HG02943 (cell line): ENCODE results near the gene RBM19.

Source experiments
- ATAC-seq: cut with Tn5 transposase; IDR thresholded peaks from one replicate; pipeline ENCODE4 v1.9.1; 2021; ENCODE audit warnings: mild to moderate bottlenecking, low read depth, moderate library complexity; ENCODE audit not compliant: unreplicated experiment

RBM19 gene

DNA sequence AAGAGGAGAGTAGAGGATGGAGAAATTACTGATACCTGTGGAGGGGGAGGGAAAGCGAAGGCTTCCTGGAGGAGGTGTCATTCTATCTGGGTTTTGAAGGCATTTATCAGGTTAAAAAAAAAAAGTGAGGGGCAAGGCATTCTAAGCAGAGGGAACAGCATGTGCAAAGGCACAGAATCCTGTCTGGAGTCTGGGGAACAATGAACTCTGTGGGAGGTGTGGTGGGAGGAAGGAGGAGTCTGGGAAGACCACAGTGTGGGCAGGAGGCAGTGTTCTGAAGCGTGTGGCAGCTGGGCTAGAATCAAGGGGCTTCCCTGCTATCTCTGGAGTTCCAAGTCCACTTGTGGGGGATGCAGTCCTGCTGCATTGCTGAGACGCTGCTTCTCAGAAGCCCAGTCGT, 123.4 kb downstream of the RBM19 start:
- no peak for ATAC-seq

- ATAC-seq, result no peak
Observed at GRCh38 chr12:113841786-113842185, 124.3 kb downstream of the RBM19 start.

DNA sequence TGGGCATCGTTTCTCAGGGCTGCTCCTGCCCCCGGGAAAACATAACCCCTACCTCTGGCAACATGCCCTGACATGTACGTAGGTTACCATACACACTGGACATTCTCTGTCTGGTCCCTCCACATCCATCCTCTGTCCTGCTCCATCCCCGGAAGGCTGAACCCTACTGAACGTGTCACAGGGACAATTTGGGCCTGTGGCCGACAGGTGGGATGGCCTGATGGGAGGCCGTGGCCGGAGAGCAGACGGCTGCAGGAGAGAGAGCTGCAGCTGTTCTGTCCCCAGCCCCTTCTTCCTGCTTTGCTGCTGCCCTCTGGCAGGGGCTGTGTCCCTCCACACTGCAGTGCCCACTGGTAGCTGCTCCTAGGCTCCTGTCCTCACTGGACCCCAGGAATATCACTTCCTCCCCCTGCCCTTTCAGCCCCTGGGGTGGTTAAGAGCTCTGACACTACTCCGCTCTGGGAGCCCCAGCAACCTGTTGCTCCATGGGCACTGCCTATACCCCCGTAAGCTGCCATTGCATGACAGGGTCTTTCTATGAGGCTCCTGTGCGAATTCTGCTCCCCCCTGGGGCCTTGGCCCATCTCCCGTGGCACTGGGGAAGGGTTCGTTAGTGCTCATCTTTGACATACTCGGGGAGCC, 125.6 kb downstream of the RBM19 start:
- no peak for ATAC-seq

DNA sequence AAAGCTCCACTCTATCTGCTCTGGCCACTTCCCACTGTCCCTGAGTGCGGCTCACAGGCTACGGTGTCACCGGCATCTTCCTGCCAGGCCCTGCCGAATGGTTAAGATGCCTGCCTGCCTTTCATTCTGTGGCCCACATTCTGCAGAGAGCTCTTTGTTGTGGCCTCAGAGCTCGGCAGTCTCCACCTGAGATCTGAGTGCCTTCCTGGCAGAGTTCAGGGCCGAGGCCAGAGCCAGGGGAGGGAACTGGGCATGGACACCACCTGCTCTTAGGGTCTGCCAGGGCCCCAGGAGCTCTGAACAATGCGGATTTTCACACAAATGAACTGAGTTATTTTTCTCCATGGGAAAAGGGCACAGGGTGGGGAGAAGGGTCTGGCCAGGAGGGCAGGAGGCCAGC, 127.2 kb downstream of the RBM19 start:
- no peak for ATAC-seq

DNA sequence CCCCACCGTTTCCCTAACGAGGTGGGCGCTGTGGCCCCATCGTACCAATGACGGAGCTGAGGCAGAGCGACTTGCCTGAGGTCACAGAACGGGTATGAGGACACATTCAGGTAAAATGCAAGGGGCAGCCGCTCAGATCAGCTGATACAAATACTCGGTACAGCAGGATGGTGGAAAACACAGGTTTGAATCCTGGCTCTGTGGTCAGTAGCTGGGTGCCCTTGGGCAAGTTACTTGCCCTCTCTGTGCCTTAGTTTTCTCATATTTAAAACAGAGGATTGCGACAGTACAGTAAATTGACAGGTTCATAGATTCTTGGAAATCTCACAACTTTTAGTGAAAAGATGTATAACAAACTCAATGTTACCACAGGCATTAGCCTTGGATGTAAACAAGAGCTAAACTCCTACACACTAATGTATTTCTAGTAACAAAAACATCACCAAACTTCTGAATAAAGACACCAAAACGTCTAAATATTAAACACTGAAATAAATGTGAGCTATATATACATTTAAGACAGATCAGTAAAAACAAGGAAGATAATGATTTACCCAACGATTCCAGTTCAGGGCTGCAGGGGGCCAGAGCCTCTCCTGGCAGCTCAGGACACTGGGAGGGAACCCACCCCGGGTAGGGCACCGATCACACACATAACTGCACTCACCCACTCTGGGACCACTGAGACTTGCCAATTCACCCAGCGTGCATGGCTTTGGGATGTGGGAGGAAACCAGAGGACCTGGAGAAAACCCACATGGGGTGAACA, 128.4 kb downstream of the RBM19 start:
- no peak for ATAC-seq

- no peak for ATAC-seq
Observed at GRCh38 chr12:113837084-113837483, 129.0 kb downstream of the RBM19 start.

- ATAC-seq, result no peak
Observed at GRCh38 chr12:113835896-113836295, 130.2 kb downstream of the RBM19 start.

DNA sequence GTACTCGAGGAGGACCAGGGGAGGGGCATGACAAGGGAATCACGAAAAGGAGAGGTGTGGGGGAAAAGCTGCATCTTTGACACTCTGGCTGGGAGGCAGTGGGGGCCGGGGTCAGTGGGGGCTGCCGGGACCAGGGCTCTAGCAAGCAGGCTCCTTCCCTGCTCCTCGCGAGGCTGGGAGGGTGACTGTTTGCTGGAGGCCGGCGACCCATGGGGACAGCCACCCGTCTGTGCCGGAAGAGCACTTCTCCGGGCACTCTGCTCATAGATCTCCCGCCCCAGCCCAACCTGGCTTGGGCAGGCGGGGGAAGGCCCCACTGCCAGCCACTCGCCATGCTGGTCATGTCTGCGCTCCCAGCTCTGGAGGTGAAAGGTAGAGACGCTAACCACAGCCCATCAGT, 130.7 kb downstream of the RBM19 start:
- no peak for ATAC-seq

GRCh38 chr12:113833422-113833821, 132.7 kb downstream of the RBM19 start:
- ATAC-seq, result no peak

DNA sequence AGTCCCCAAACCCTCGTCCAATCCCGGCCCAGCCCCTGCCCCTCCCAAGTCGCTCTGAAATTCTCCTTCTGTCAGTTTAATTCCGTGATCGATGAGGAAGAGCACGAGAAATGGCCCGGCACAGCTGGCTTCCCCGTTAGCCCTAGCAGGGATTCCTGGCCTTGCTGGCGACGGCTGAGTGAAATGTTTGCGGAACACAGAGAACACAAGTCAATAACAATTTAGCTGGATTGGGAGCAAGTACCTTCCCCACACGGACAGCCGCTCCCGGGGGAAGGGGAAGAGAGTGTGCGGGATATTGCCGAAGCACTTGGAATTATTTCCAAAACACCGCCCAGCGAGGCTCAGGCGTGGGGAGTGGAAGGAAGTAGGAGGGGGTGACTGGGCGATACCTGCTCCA, 134.6 kb downstream of the RBM19 start:
- ATAC-seq, result no peak

GRCh38 chr12:113831016-113831415, 135.1 kb downstream of the RBM19 start:
- ATAC-seq, result no peak

- ATAC-seq, result no peak
Observed at GRCh38 chr12:113829212-113829611, 136.9 kb downstream of the RBM19 start.

GRCh38 chr12:113827539-113828114, 138.5 kb downstream of the RBM19 start:
- no peak for ATAC-seq

GRCh38 chr12:113826805-113827538, 139.2 kb downstream of the RBM19 start:
- ATAC-seq, result no peak

DNA sequence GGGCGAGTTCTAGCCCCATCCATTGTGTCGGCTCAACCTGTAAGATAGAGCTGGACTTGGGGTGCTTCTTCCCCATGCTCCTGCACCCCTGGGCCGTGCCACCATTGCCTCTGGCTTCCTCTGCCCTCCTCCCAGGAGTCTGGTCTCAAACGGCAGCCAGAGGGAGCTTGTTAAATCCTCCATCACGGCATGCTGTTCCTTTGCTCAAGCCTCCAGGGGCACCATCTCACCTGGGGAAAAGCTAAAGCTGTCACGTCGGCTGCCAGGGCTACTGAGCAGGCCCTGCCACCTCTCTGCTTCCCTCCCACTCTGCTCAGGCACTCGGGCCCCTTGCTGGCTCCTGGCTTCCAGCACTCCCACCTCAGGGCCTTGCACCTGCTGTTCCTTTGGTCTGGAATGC, 140.4 kb downstream of the RBM19 start:
- no peak for ATAC-seq

- ATAC-seq, result no peak
Observed at GRCh38 chr12:113823816-113824215, 142.3 kb downstream of the RBM19 start.

- ATAC-seq, result no peak
Observed at GRCh38 chr12:113823016-113823415, 143.1 kb downstream of the RBM19 start.

GRCh38 chr12:113820842-113821241, 145.3 kb downstream of the RBM19 start:
- no peak for ATAC-seq

- ATAC-seq, result no peak
Observed at GRCh38 chr12:113820309-113820708, 145.8 kb downstream of the RBM19 start.

- no peak for ATAC-seq
Observed at GRCh38 chr12:113819495-113819894, 146.6 kb downstream of the RBM19 start.

DNA sequence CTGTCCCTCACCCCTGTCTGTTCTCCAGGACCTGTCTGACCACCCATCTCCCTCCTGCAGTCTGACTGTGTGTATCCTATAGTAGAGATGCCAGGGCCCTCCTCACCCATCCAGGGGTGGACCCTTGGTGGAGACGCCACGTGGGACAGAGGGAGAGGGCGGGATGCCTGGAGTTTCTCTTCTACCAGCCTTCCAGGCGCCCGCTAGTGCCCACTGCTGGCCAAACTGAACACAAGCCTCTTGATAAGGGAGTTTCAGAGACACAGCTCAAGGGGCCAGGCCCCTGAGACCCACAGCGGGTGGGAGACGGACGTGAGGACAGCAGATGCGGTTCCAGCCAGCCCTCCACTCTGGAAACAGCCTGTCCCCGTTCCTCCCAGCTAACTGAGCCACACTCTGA, 147.3 kb downstream of the RBM19 start:
- no peak for ATAC-seq
